ENCODE measurements around the gene RAP1A.

GRCh38 chr1:111669268-111669667 is 49.7 kb downstream of the RAP1A start:
- TF ChIP-seq CTCF (conservative IDR thresholded peaks at IDR 0.05; ENCODE audit: low read length) (no peak), EZH2phosphoT487 (IDR thresholded peaks at IDR 0.05; ENCODE audit: borderline replicate concordance) (no peak)
